Esophagus squamous epithelium (tissue), 5 donors: Measurements from ENCODE around the gene CFAP90. TPM values are rescaled to one million over a fixed set of nuclear protein-coding genes. Genes with fewer than 3 reads are reported as not detected.

Source experiments
- DNase-seq: peaks from one replicate; lab custom pipeline; 2025; lab: John Stamatoyannopoulos, UW
- H3K27ac ChIP-seq, 4 donors: fragments of 200-600 bp; sonication (generic); one replicate each; pipeline ENCODE4 v1.5.1; 2016 to 2019; ENCODE audit warnings: mild to moderate bottlenecking in 1 of 4
- H3K27me3 ChIP-seq, 4 donors: fragments of 200-600 bp; sonication (generic); 1 replicate in 3 of 4; 2 replicates in 1 of 4; pipeline versions ENCODE4 v1.5.1 to v1.6.0; 2017 to 2021; ENCODE audit warnings: antibody characterized with exemption in 1 of 4
- H3K36me3 ChIP-seq, 3 donors: fragments of 200-600 bp; sonication (generic); one replicate each; pipeline ENCODE4 v1.5.1; 2016 to 2019
- H3K4me1 ChIP-seq, 3 donors: fragments of 200-600 bp; sonication (generic); one replicate each; pipeline ENCODE4 v1.5.1; 2017 to 2019
- H3K4me3 ChIP-seq, 4 donors: fragments of 200-600 bp; sonication (generic); 1 replicate in 3 of 4; 2 replicates in 1 of 4; pipeline ENCODE4 v1.5.1; 2016 to 2019; ENCODE audit warnings: mild to moderate bottlenecking in 2 of 4, moderate library complexity in 1 of 4
- H3K9me3 ChIP-seq, 3 donors: fragments of 200-600 bp; sonication (generic); one replicate each; pipeline ENCODE4 v1.5.1; 2016 to 2019
- POLR2A ChIP-seq, 4 donors: fragments of 450-650 bp; IDR thresholded peaks; one replicate each; pipeline ENCODE4 v1.6.1; 2017; ENCODE audit warnings: antibody characterized with exemption in 4 of 4, mild to moderate bottlenecking in 4 of 4, moderate library complexity in 3 of 4
- WGBS, 2 donors: methylation state at CpG; one replicate each; pipeline ENCODE4 v1.1.5; 2018; 5-methylcytosine and 5-hydroxymethylcytosine counted together
- intact Hi-C: fragments of 100-400 bp; cut with DNase I; formaldehyde crosslinking; loops from one replicate; pipeline ENCODE4 v1.15.0; 2022
- total RNA-seq, 4 donors: library from RNA; depleted of rRNA; stranded (reverse); fragments of >200 nt; gene quantifications; one replicate each; pipeline ENCODE4 v1.1.0, GENCODE V29; 2016
- TF ChIP-seq, protein P1 (sequence below), 6 experiments: fragments of 450-650 bp in 4 of 6; fragments of 200-600 bp in 2 of 6; sonication (generic) in 2 of 6; IDR thresholded peaks; one replicate each; pipeline ENCODE4 v1.5.1; 2016 to 2019; ENCODE audit warnings: antibody characterized with exemption in 6 of 6, mild to moderate bottlenecking in 4 of 6, moderate library complexity in 4 of 6
- donor health status: DM: yes; HTN: yes; CAD: no.

Gene CFAP90
- total RNA-seq, 4 donors from 2014 or later: not detected

DNA sequence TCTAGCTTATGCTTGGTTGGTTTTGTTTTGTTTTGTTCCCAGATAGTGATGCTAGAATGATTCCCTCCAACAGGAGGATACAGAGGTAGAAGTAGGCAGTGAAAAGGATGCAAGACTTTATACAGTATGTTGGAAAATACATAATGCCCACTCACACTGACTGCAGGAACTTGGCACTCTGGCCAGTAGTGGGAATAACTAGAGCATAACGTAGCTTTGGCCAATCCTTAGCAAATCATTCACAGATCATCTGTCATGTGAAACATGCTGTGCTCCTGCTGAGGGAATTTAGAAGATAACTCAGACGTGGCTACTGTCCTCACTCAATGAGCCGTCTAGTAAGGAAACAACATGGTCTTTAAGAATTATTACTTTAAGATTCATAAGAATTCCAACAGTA, 13.5 kb downstream of the CFAP90 start:
- WGBS, 2 donors: 41 to 45% methylated on average over 3 of the region's 3 CpGs
- H3K27me3 ChIP-seq: no peaks in the 10 kb centered on the region
- no peaks in the 10 kb centered on the region for H3K9me3 ChIP-seq
- no peak for DNase-seq
- H3K4me3 ChIP-seq: no peak overlapping the region
- intact Hi-C loops: no loop called here
- no peak overlapping the region for H3K27ac ChIP-seq
- TF ChIP-seq POLR2A (IDR thresholded peaks at IDR 0.05): no peak
- TF ChIP-seq, protein P1, sequence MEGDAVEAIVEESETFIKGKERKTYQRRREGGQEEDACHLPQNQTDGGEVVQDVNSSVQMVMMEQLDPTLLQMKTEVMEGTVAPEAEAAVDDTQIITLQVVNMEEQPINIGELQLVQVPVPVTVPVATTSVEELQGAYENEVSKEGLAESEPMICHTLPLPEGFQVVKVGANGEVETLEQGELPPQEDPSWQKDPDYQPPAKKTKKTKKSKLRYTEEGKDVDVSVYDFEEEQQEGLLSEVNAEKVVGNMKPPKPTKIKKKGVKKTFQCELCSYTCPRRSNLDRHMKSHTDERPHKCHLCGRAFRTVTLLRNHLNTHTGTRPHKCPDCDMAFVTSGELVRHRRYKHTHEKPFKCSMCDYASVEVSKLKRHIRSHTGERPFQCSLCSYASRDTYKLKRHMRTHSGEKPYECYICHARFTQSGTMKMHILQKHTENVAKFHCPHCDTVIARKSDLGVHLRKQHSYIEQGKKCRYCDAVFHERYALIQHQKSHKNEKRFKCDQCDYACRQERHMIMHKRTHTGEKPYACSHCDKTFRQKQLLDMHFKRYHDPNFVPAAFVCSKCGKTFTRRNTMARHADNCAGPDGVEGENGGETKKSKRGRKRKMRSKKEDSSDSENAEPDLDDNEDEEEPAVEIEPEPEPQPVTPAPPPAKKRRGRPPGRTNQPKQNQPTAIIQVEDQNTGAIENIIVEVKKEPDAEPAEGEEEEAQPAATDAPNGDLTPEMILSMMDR (IDR thresholded peaks at IDR 0.05): no peak
- H3K36me3 ChIP-seq: no peaks in the 10 kb centered on the region
- no peaks in the 10 kb centered on the region for H3K4me1 ChIP-seq

DNA sequence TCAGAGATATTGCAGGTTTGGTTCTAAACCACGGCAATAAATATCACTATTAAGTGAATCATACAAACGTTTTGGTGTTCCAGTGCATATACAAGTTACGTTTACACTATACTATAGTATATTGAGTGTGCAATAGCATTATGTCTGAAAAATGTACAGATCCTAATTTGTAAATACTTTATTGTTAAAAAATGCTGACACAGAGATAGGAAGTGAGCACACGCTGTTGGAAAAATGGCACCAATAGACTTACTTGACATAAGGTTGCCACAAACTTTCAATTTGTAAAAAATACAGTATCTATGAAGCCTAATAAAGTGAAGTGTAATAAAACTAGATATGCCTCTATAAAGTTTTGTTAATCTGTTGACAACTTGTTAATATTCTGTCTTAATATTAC, 16.0 kb downstream of the CFAP90 start:
- intact Hi-C loops: no loop called here
- no peaks in the 10 kb centered on the region for H3K36me3 ChIP-seq
- no peaks in the 10 kb centered on the region for H3K4me1 ChIP-seq
- H3K27ac ChIP-seq: no peak overlapping the region
- 83 to 88% methylated on average over 4 of the region's 4 CpGs for WGBS, 2 donors
- TF ChIP-seq POLR2A (IDR thresholded peaks at IDR 0.05): no peak
- TF ChIP-seq, protein P1 (IDR thresholded peaks at IDR 0.05): no peak
- no peaks in the 10 kb centered on the region for H3K9me3 ChIP-seq
- DNase-seq: no peak
- H3K27me3 ChIP-seq: no peaks in the 10 kb centered on the region
- H3K4me3 ChIP-seq: no peak overlapping the region

DNA sequence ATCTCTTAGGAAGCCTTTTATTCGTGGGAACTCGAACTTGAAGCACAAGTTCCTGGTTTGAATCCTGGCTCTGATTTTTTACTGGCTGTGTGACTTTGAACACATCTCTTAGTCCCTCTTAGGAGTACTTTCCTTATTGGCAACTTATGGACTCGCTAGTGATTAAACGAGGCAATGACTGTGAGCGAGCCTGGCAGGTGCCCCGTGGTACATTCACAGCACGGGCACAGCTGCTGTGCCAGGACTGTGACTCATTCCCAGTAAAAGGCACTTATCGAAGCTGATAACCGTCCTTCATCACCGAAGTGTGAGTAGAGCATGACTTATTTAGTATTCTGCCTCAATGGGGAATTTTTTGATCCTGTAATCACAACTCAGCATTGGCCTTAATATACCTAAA, 22.7 kb downstream of the CFAP90 start:
- H3K27me3 ChIP-seq: no peaks in the 10 kb centered on the region
- no peaks in the 10 kb centered on the region for H3K36me3 ChIP-seq
- WGBS, 2 donors: 45 to 65% methylated on average over 10 of the region's 10 CpGs
- TF ChIP-seq POLR2A (IDR thresholded peaks at IDR 0.05): no peak
- TF ChIP-seq, protein P1 (IDR thresholded peaks at IDR 0.05): no peak
- intact Hi-C loops: no loop called here
- DNase-seq: no peak
- H3K9me3 ChIP-seq: no peaks in the 10 kb centered on the region
- no peaks in the 10 kb centered on the region for H3K4me1 ChIP-seq
- no peak overlapping the region for H3K4me3 ChIP-seq
- no peak overlapping the region for H3K27ac ChIP-seq

DNA sequence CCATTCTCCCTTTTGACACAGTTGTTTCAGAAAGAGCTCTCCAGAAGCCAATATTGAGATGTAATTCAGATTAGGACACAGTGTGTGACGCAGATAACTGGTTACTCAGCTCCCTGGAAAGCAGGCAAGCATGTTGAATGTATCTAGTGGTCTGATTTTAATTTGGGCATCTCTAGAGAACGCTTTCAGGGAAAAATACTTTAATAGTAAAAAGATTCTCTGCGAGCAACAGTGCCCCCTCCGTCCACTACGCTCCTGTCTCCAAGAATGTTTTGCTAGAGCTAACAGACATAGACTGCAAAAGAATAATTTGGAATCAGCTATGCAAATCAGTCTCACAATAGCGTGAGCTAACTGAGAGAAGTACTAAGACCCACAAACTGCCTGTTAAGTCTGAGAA, 23.3 kb downstream of the CFAP90 start:
- 78 to 91% methylated on average over 6 of the region's 6 CpGs for WGBS, 2 donors
- Histone ChIP-seq H3K4me3 (no peak overlapping the region), H3K9me3 (no peaks in the 10 kb centered on the region), H3K27me3 (no peaks in the 10 kb centered on the region), H3K27ac (no peak overlapping the region), H3K36me3 (no peaks in the 10 kb centered on the region), H3K4me1 (no peaks in the 10 kb centered on the region)
- no peak for DNase-seq
- intact Hi-C loops: no loop called here
- TF ChIP-seq, protein P1 (IDR thresholded peaks at IDR 0.05): no peak
- no peak for TF ChIP-seq POLR2A (IDR thresholded peaks at IDR 0.05)

DNA sequence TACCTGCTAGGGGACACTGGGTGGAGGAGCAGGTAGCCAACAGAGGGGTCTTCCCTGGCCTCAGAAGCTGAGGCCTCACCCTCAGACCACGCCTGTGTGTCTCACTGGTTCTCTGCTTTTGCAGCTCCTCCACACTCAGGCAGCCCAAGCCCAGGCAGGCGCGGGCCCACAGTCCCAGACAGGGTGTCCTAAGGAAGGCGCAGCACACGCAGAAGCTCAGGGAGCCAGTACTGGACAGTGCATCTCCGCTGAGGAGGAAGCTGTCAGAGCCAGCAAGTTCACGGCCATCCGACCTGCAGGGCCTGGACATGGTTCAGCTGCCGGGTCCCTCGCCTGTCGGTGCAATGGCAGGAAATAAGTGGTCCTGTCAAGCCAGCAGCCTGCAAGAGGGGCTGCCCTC, 25.3 kb downstream of the CFAP90 start:
- Histone ChIP-seq H3K4me1 (no peaks in the 10 kb centered on the region), H3K27me3 (no peaks in the 10 kb centered on the region), H3K4me3 (no peak overlapping the region), H3K9me3 (no peaks in the 10 kb centered on the region), H3K36me3 (no peaks in the 10 kb centered on the region), H3K27ac (no peak overlapping the region)
- no peak for TF ChIP-seq POLR2A (IDR thresholded peaks at IDR 0.05)
- TF ChIP-seq, protein P1 (IDR thresholded peaks at IDR 0.05): no peak
- WGBS, 2 donors: 87 to 100% methylated on average over 1 to 7 of the region's 11 CpGs
- DNase-seq: no peak
- intact Hi-C loops: no loop called here
